B cell (primary cell): ENCODE data around the gene KRT71. TPM values are rescaled to one million over a fixed set of nuclear protein-coding genes. Genes with fewer than 3 reads are reported as not detected.

ENCODE experiments used
- ATAC-seq: fragments of 200-7000 bp; cut with Tn5 transposase; one replicate; pipeline ENCODE4 v1.10.0; 2021; ENCODE audit warnings: low read depth, mild to moderate bottlenecking, moderate number of reproducible peaks, moderate library complexity
- CTCF ChIA-PET: fragments of 350-600 bp; sonication (Branson Sonifier 250); formaldehyde crosslinking; loops from one replicate; lab custom pipeline; 2021; ENCODE audit warnings: antibody characterized with exemption, inconsistent platforms; lab: Charles Lee
- POLR2A ChIA-PET: fragments of 350-600 bp; sonication (Branson Sonifier 250); formaldehyde crosslinking; loops from one replicate; lab custom pipeline; 2021; ENCODE audit warnings: antibody characterized with exemption; lab: Charles Lee
- DNase-seq: peaks from one replicate; pipeline ENCODE4 v3.0.0; 2013
- H2AFZ ChIP-seq: 2 replicates; pipeline ENCODE4 v1.6.1; 2012; ENCODE audit warnings: mild to moderate bottlenecking, low read depth, low read length; ENCODE audit not compliant: insufficient read depth, poor library complexity, severe bottlenecking
- H3K27ac ChIP-seq, 2 donors: 1 replicate in 1 of 2; 2 replicates in 1 of 2; pipeline ENCODE4 v1.5.1; 2012 to 2013; ENCODE audit warnings: low read length in 2 of 2, mild to moderate bottlenecking in 2 of 2, moderate library complexity in 1 of 2
- H3K27me3 ChIP-seq, 4 experiments: fragments of 200-600 bp in 1 of 4; sonication (generic) in 1 of 4; replicated peaks in 1 of 4; 1 replicate in 2 of 4; 2 replicates in 2 of 4; pipeline versions ENCODE4 v1.6.1 to v1.7.0; 2013 to 2016; ENCODE audit warnings: low read length in 3 of 4, mild to moderate bottlenecking in 2 of 4, mixed read lengths in 1 of 4, moderate library complexity in 1 of 4; ENCODE audit not compliant: insufficient read depth in 4 of 4, control insufficient read depth in 3 of 4; ENCODE audit errors: control extremely low read depth in 1 of 4
- H3K36me3 ChIP-seq, 2 experiments: replicated peaks in 1 of 2; 1 replicate in 1 of 2; 2 replicates in 1 of 2; pipeline versions ENCODE4 v1.6.1 to v1.7.1; 2013; ENCODE audit warnings: low read length in 1 of 2; ENCODE audit not compliant: insufficient read depth in 2 of 2, control insufficient read depth in 1 of 2; ENCODE audit errors: control extremely low read depth in 1 of 2, extremely low read depth in 1 of 2
- H3K4me1 ChIP-seq, 2 donors: fragments of 200-600 bp in 1 of 2; sonication (generic) in 1 of 2; 1 replicate in 1 of 2; 2 replicates in 1 of 2; pipeline versions ENCODE4 v1.5.1 to v1.6.1; 2013 to 2017; ENCODE audit warnings: low read length in 2 of 2; ENCODE audit not compliant: control insufficient read depth in 2 of 2, insufficient read depth in 2 of 2
- H3K4me2 ChIP-seq: replicated peaks from 2 replicates; pipeline ENCODE3; 2012; ENCODE audit warnings: mild to moderate bottlenecking, low read depth, low read length; ENCODE audit not compliant: poor library complexity, severe bottlenecking
- H3K4me3 ChIP-seq, 5 experiments: fragments of 200-600 bp in 1 of 5; sonication (generic) in 1 of 5; 1 replicate in 3 of 5; 2 replicates in 2 of 5; pipeline versions ENCODE4 v1.5.1 to v1.7.0; 2011 to 2016; ENCODE audit warnings: low read length in 4 of 5, mild to moderate bottlenecking in 4 of 5, low read depth in 2 of 5, control low read depth in 1 of 5, moderate library complexity in 1 of 5; ENCODE audit not compliant: insufficient read depth in 1 of 5; ENCODE audit errors: control extremely low read depth in 1 of 5, extremely low read depth in 1 of 5
- H3K79me2 ChIP-seq: fragments of 200-600 bp; sonication (generic); one replicate; pipeline ENCODE4 v1.6.0; 2016; ENCODE audit warnings: low read length; ENCODE audit not compliant: control insufficient read depth, insufficient read depth
- H3K9ac ChIP-seq: fragments of 200-600 bp; sonication (generic); 2 replicates; pipeline ENCODE4 v1.6.1; 2017; ENCODE audit warnings: mild to moderate bottlenecking, low read length, moderate library complexity
- H3K9me3 ChIP-seq, 3 donors: one replicate each; pipeline versions ENCODE4 v1.6.1 to v1.7.1; 2013; ENCODE audit warnings: low read length in 2 of 3; ENCODE audit not compliant: control insufficient read depth in 2 of 3, insufficient read depth in 1 of 3; ENCODE audit errors: control extremely low read depth in 1 of 3
- H4K20me1 ChIP-seq: 2 replicates; pipeline ENCODE4 v1.6.0; 2012; ENCODE audit warnings: mild to moderate bottlenecking, low read length; ENCODE audit not compliant: insufficient read depth, control insufficient read depth, poor library complexity, severe bottlenecking
- H3K27ac Mint-ChIP-seq: one replicate; pipeline ENCODE4 v1.8.0; 2021; ENCODE audit warnings: mixed read lengths
- H3K27me3 Mint-ChIP-seq: one replicate; pipeline ENCODE4 v1.8.0; 2021; ENCODE audit warnings: mixed read lengths
- H3K4me1 Mint-ChIP-seq: one replicate; pipeline ENCODE4 v1.8.0; 2021; ENCODE audit warnings: mixed read lengths
- H3K4me3 Mint-ChIP-seq: one replicate; pipeline ENCODE4 v1.8.0; 2021; ENCODE audit warnings: mixed read lengths
- H3K9me3 Mint-ChIP-seq: one replicate; pipeline ENCODE4 v1.8.0; 2022; ENCODE audit warnings: mixed read lengths; ENCODE audit not compliant: insufficient read depth
- CTCF ChIP-seq: fragments of 200-600 bp; IDR thresholded peaks from one replicate; pipeline ENCODE4 v1.8.0; 2022; ENCODE audit warnings: antibody characterized with exemption, mild to moderate bottlenecking
- EZH2 ChIP-seq: IDR thresholded peaks from 2 replicates; pipeline ENCODE4 v1.6.1; 2012; ENCODE audit warnings: borderline replicate concordance, low read depth, mild to moderate bottlenecking, moderate library complexity, low read length; ENCODE audit not compliant: insufficient read depth, poor library complexity, severe bottlenecking
- WGBS: methylation state at CpG from one replicate; pipeline ENCODE4 v1.1.5; 2013; ENCODE audit warnings: missing lambda C conversion rate; ENCODE audit not compliant: insufficient coverage; 5-methylcytosine and 5-hydroxymethylcytosine counted together
- intact Hi-C: fragments of 100-400 bp; cut with micrococcal nuclease; formaldehyde crosslinking; loops from one replicate; pipeline ENCODE4 v1.10.0; 2022
- polyA plus RNA-seq: library from polyadenylated mRNA; depleted of rRNA; stranded (reverse); fragments of >200 nt; gene quantifications from 2 replicates; pipeline ENCODE4 v1.2.3, GENCODE V29; 2012
- total RNA-seq, 2 donors: library from RNA; stranded (reverse); fragments of 120-200 nt in 1 of 2; gene quantifications; 1 replicate in 1 of 2; 2 replicates in 1 of 2; pipeline versions ENCODE4 v1.2.3 to v1.2.4, GENCODE V29; 2013 to 2022

KRT71 gene
- total and polyA plus RNA-seq, 2 donors (not counting 1 experiment from before 2014, with no cell fraction given) = not detected

DNA sequence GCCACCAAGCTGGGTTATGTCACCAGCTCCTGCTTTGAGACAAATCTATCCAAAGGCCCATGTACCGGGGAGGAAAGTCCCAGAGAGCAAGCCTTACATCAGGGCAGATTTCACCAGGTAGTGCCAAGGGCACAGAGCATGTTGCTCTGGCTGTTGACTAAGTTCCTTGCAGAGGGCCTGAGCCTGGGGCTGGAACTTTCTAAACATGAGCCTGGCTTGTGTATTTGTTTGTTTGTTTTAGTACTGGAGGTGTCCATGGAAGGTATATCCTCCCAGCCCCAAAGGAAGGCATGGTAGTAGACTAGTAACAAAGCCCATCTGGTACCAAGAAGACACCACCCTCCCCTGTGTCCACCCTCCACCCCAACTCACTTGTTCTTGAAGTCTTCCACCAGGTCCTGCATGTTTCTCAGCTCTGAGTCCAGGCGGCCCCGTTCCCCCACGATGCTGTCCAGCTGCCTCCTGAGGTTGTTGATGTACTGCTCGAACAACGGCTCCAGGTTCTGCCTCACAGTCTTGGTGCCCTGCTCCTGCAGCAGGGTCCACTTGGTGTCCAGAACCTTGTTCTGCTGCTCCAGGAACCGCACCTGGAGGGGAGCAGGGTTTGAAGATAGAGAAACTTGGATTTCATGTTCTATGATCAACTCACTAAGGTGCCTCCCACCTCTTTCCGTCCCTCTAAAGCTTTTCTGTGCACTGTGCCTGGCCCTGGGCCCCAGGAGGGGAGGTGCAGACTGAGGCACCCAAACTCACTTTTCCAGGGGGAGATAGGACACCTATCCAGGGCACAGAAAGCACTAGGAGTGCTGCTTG is 34.2 kb downstream of the KRT71 start:
- Histone ChIP-seq H2AFZ (no peak overlapping the region), H3K9me3 (no peaks in the 10 kb centered on the region), H3K4me1 (no peaks in the 10 kb centered on the region), H3K4me2 (no peak overlapping the region), H3K9ac (no peak overlapping the region), H3K4me3 (no peak overlapping the region), H4K20me1 (no peaks in the 10 kb centered on the region), H3K79me2 (no peaks in the 10 kb centered on the region), H3K27me3 (no peaks in the 10 kb centered on the region), H3K27ac (no peak overlapping the region), H3K36me3 (no peaks in the 10 kb centered on the region)
- POLR2A ChIA-PET = no interaction called here
- Mint-ChIP-seq H3K4me3 (no peak overlapping the region), H3K4me1 (no peaks in the 10 kb centered on the region), H3K27ac (no peak overlapping the region), H3K27me3 (peaks cover 11% of the 10 kb centered on the region), H3K9me3 (no peaks in the 10 kb centered on the region)
- ATAC-seq (no peak), DNase-seq (no peak)
- WGBS = 90% methylated on average over 5 of the region's 8 CpGs
- TF ChIP-seq CTCF (no peak), EZH2 (no peak)
- intact Hi-C loops = no loop called here
- CTCF ChIA-PET = no interaction called here

DNA sequence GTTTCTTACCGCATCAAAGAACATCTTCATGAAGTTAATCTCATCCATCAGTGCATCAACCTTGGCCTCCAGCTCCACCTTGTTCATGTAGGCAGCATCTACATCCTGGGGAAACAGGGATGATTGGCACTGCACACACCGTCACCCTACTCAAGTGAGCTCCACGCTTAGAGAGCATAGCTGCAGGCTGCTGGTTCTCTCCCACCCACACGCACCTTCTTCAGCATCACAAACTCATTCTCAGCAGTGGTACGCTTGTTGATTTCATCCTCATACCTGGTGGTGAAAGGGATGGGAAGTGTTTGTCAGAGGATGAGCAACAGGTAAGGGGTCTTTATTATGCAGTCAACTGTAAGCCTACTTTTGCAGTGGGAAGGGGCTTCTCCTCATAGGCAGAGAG is 35.1 kb downstream of the KRT71 start:
- Histone ChIP-seq H3K79me2 (no peaks in the 10 kb centered on the region), H3K4me1 (no peaks in the 10 kb centered on the region), H3K4me3 (no peak overlapping the region), H3K27me3 (no peaks in the 10 kb centered on the region), H4K20me1 (no peaks in the 10 kb centered on the region), H3K9me3 (no peaks in the 10 kb centered on the region), H3K36me3 (no peaks in the 10 kb centered on the region), H3K27ac (no peak overlapping the region), H3K9ac (no peak overlapping the region), H3K4me2 (no peak overlapping the region), H2AFZ (no peak overlapping the region)
- Mint-ChIP-seq H3K9me3 (no peaks in the 10 kb centered on the region), H3K4me1 (no peaks in the 10 kb centered on the region), H3K27ac (no peak overlapping the region), H3K27me3 (peaks cover 14% of the 10 kb centered on the region), H3K4me3 (no peak overlapping the region)
- 71% methylated on average over 1 of the region's 5 CpGs for WGBS
- CTCF ChIA-PET = no interaction called here
- ATAC-seq (no peak), DNase-seq (no peak)
- POLR2A ChIA-PET = no interaction called here
- intact Hi-C loops = no loop called here
- TF ChIP-seq EZH2 (no peak), CTCF (no peak)
